ENCODE measurements around the gene AHDC1.

- TF ChIP-seq, protein P1, sequence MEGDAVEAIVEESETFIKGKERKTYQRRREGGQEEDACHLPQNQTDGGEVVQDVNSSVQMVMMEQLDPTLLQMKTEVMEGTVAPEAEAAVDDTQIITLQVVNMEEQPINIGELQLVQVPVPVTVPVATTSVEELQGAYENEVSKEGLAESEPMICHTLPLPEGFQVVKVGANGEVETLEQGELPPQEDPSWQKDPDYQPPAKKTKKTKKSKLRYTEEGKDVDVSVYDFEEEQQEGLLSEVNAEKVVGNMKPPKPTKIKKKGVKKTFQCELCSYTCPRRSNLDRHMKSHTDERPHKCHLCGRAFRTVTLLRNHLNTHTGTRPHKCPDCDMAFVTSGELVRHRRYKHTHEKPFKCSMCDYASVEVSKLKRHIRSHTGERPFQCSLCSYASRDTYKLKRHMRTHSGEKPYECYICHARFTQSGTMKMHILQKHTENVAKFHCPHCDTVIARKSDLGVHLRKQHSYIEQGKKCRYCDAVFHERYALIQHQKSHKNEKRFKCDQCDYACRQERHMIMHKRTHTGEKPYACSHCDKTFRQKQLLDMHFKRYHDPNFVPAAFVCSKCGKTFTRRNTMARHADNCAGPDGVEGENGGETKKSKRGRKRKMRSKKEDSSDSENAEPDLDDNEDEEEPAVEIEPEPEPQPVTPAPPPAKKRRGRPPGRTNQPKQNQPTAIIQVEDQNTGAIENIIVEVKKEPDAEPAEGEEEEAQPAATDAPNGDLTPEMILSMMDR (IDR thresholded peaks at IDR 0.05; ENCODE audit: low read length): no peak
- TF ChIP-seq EZH2 (optimal IDR thresholded peaks at IDR 0.05; ENCODE audit: low read depth, low read length) (no peak), EZH2phosphoT487 (IDR thresholded peaks at IDR 0.05; ENCODE audit: low read length) (no peak)
These were observed 58.7 kb downstream of the AHDC1 start for GRCh38 chr1:27545271-27545670.

All from MM.1S (cell line).